NCI-H526 treated with DMSO at 0.1 percent for 48 hours (cell line): ENCODE results near the gene CA11.
A peak's percentile ranks its signal among the peaks of the same experiment; 100 is the strongest.
"Not testable (repeated sequence)": the region's sequence is repeated elsewhere in the genome, so short reads cannot be mapped to it uniquely, and the experiment has no call there.

Source experiments
- DNase-seq: peaks from one replicate; lab custom pipeline; 2025; lab: John Stamatoyannopoulos, UW

The CA11 gene

GRCh38 chr19:48669903-48670668 is 24.1 kb upstream of the CA11 start:
- DNase-seq, result no peak

- no peak for DNase-seq
These were observed 22.8 kb upstream of the CA11 start for GRCh38 chr19:48668761-48669160.

GRCh38 chr19:48668332-48668731 is 22.3 kb upstream of the CA11 start:
- DNase-seq, result no peak

- no peak for DNase-seq
These were observed 19.8 kb upstream of the CA11 start for GRCh38 chr19:48665786-48666185.

- no peak for DNase-seq
These were observed 18.5 kb upstream of the CA11 start for GRCh38 chr19:48664476-48664875.

- DNase-seq, result no peak
These were observed 17.7 kb upstream of the CA11 start for GRCh38 chr19:48663667-48664066.

- DNase-seq, result no peak
These were observed 15.7 kb upstream of the CA11 start for GRCh38 chr19:48661711-48662090.

GRCh38 chr19:48660852-48661710 is 15.1 kb upstream of the CA11 start:
- peak; percentile 94 for DNase-seq

GRCh38 chr19:48659768-48660167 is 13.8 kb upstream of the CA11 start:
- DNase-seq, result peak; percentile 18

GRCh38 chr19:48658483-48658882 is 12.5 kb upstream of the CA11 start:
- no peak for DNase-seq

GRCh38 chr19:48657828-48658227 is 11.8 kb upstream of the CA11 start:
- not testable (repeated sequence) for DNase-seq

GRCh38 chr19:48656840-48657474 is 11.0 kb upstream of the CA11 start:
- DNase-seq, result no peak

GRCh38 chr19:48654299-48655059 is 8.5 kb upstream of the CA11 start:
- no peak for DNase-seq

GRCh38 chr19:48651683-48652048 is 5.7 kb upstream of the CA11 start:
- DNase-seq, result no peak

GRCh38 chr19:48650974-48651682 is 5.1 kb upstream of the CA11 start:
- no peak for DNase-seq

GRCh38 chr19:48648134-48648533 is 2.1 kb upstream of the CA11 start:
- DNase-seq, result no peak

- no peak for DNase-seq
These were observed 782 bp upstream of the CA11 start for GRCh38 chr19:48646722-48647216.

- no peak for DNase-seq
These were observed 377 bp downstream of the CA11 start for GRCh38 chr19:48645620-48646000.

GRCh38 chr19:48644839-48645619 is 958 bp downstream of the CA11 start:
- DNase-seq, result peak; percentile 36

- DNase-seq, result no peak
These were observed 1.6 kb downstream of the CA11 start for GRCh38 chr19:48644355-48644754.

- no peak for DNase-seq
These were observed 3.1 kb downstream of the CA11 start for GRCh38 chr19:48642862-48643261.
